Trophoblast cell (in vitro differentiated cells and primary cell): Measurements from ENCODE around the gene FREM3.

Source experiments
- DNase-seq, 2 donors: peaks; one replicate each; pipeline ENCODE4 v3.0.0-alpha.2; 2016
- H2AFZ ChIP-seq: 2 replicates; pipeline ENCODE4 v1.6.1; 2013; ENCODE audit warnings: low read length, moderate library complexity, mild to moderate bottlenecking; ENCODE audit not compliant: insufficient read depth, poor library complexity
- H2AK5ac ChIP-seq: 2 replicates; pipeline ENCODE4 v1.6.1; 2013; ENCODE audit warnings: mild to moderate bottlenecking, low read length
- H2BK120ac ChIP-seq: 2 replicates; pipeline ENCODE4 v1.6.1; 2013; ENCODE audit warnings: low read length, mild to moderate bottlenecking, moderate library complexity; ENCODE audit not compliant: insufficient read depth, poor library complexity
- H2BK12ac ChIP-seq: 2 replicates; pipeline ENCODE4 v1.6.1; 2013; ENCODE audit warnings: mild to moderate bottlenecking, low read length, moderate library complexity
- H2BK5ac ChIP-seq: 2 replicates; pipeline ENCODE4 v1.6.1; 2013; ENCODE audit warnings: low read length, low read depth, moderate library complexity, mild to moderate bottlenecking; ENCODE audit not compliant: poor library complexity
- H3K14ac ChIP-seq: 2 replicates; pipeline ENCODE4 v1.6.1; 2013; ENCODE audit warnings: mild to moderate bottlenecking, low read length
- H3K18ac ChIP-seq: 2 replicates; pipeline ENCODE4 v1.6.1; 2013; ENCODE audit warnings: mild to moderate bottlenecking, low read length
- H3K23ac ChIP-seq: 2 replicates; pipeline ENCODE4 v1.6.1; 2013; ENCODE audit warnings: low read length
- H3K27ac ChIP-seq: 2 replicates; pipeline ENCODE4 v1.5.1; 2013; ENCODE audit warnings: low read depth, mild to moderate bottlenecking, inconsistent platforms, low read length, moderate library complexity
- H3K27me3 ChIP-seq: 2 replicates; pipeline ENCODE4 v1.6.1; 2013; ENCODE audit warnings: inconsistent platforms, mild to moderate bottlenecking, low read length, moderate library complexity; ENCODE audit not compliant: insufficient read depth
- H3K36me3 ChIP-seq, 2 experiments: 1 replicate in 1 of 2; 2 replicates in 1 of 2; pipeline ENCODE4 v1.6.1; 2013; ENCODE audit warnings: low read length in 2 of 2, mild to moderate bottlenecking in 2 of 2, moderate library complexity in 1 of 2; ENCODE audit not compliant: insufficient read depth in 2 of 2, control insufficient read depth in 1 of 2
- H3K4ac ChIP-seq: 2 replicates; pipeline ENCODE4 v1.6.1; 2013; ENCODE audit warnings: low read depth, mild to moderate bottlenecking, low read length, moderate library complexity
- H3K4me1 ChIP-seq, 2 experiments: 1 replicate in 1 of 2; 2 replicates in 1 of 2; pipeline ENCODE4 v1.6.1; 2013; ENCODE audit warnings: low read length in 2 of 2, mild to moderate bottlenecking in 2 of 2, moderate library complexity in 1 of 2; ENCODE audit not compliant: insufficient read depth in 2 of 2, control insufficient read depth in 1 of 2
- H3K4me2 ChIP-seq: 2 replicates; pipeline ENCODE4 v1.6.1; 2013; ENCODE audit warnings: inconsistent platforms, mild to moderate bottlenecking, low read length, moderate library complexity
- H3K4me3 ChIP-seq: 2 replicates; pipeline ENCODE4 v1.5.1; 2013; ENCODE audit warnings: mild to moderate bottlenecking, low read depth, low read length, inconsistent platforms
- H3K79me1 ChIP-seq: one replicate; pipeline ENCODE4 v1.6.1; 2013; ENCODE audit warnings: low read length
- H3K79me2 ChIP-seq: 2 replicates; pipeline ENCODE4 v1.6.1; 2013; ENCODE audit warnings: low read length, mild to moderate bottlenecking; ENCODE audit not compliant: control insufficient read depth, insufficient read depth, poor library complexity
- H3K9ac ChIP-seq: 2 replicates; pipeline ENCODE4 v1.6.1; 2013; ENCODE audit warnings: mild to moderate bottlenecking, low read length
- H3K9me3 ChIP-seq: 2 replicates; pipeline ENCODE4 v1.6.1; 2013; ENCODE audit warnings: low read depth, mild to moderate bottlenecking, control low read depth, inconsistent platforms, low read length; ENCODE audit not compliant: insufficient read depth
- H4K12ac ChIP-seq: 2 replicates; pipeline ENCODE4 v1.6.1; 2013; ENCODE audit warnings: low read depth, mild to moderate bottlenecking, low read length, moderate library complexity
- H4K8ac ChIP-seq: 2 replicates; pipeline ENCODE4 v1.6.1; 2013; ENCODE audit warnings: low read depth, mild to moderate bottlenecking, low read length, moderate library complexity
- H4K91ac ChIP-seq: one replicate; pipeline ENCODE4 v1.6.1; 2013; ENCODE audit warnings: low read depth, mild to moderate bottlenecking, low read length, moderate library complexity
- WGBS: extraction: QIAGEN DNeasy Blood & Tissue Kit; methylation state at CpG from one replicate; pipeline ENCODE4 v1.1.7; 2013; ENCODE audit warnings: missing lambda C conversion rate; ENCODE audit not compliant: insufficient read length, insufficient coverage; ENCODE audit errors: extremely low coverage; 5-methylcytosine and 5-hydroxymethylcytosine counted together

The FREM3 gene

GRCh38 chr4:143558286-143558685 is 142.2 kb downstream of the FREM3 start:
- Histone ChIP-seq H3K9me3 (no peaks in the 10 kb centered on the region), H3K4me1 (no peaks in the 10 kb centered on the region), H2BK120ac (no peak overlapping the region), H3K27ac (no peak overlapping the region), H2AFZ (no peak overlapping the region), H3K14ac (no peak overlapping the region), H3K4me2 (no peak overlapping the region), H3K4me3 (no peak overlapping the region), H4K12ac (no peak overlapping the region), H3K4ac (no peak overlapping the region), H2BK12ac (no peak overlapping the region), H3K18ac (no peak overlapping the region), H4K91ac (no peak overlapping the region), H2AK5ac (no peak overlapping the region), H3K36me3 (no peaks in the 10 kb centered on the region), H2BK5ac (no peak overlapping the region), H4K8ac (no peak overlapping the region), H3K23ac (no peak overlapping the region), H3K9ac (no peak overlapping the region), H3K79me1 (no peaks in the 10 kb centered on the region), H3K79me2 (no peaks in the 10 kb centered on the region), H3K27me3 (no peaks in the 10 kb centered on the region)
- WGBS, result no CpG with 5 or more reads among the region's 2 CpGs
- no peak for DNase-seq

- Histone ChIP-seq H2BK120ac (no peak overlapping the region), H3K9me3 (no peaks in the 10 kb centered on the region), H3K4me1 (no peaks in the 10 kb centered on the region), H3K36me3 (no peaks in the 10 kb centered on the region), H3K14ac (no peak overlapping the region), H2AFZ (no peak overlapping the region), H3K9ac (no peak overlapping the region), H3K4me2 (no peak overlapping the region), H4K12ac (no peak overlapping the region), H3K27ac (no peak overlapping the region), H3K4me3 (no peak overlapping the region), H3K23ac (no peak overlapping the region), H3K4ac (no peak overlapping the region), H4K8ac (no peak overlapping the region), H3K79me2 (no peaks in the 10 kb centered on the region), H3K27me3 (no peaks in the 10 kb centered on the region), H2BK12ac (no peak overlapping the region), H2BK5ac (no peak overlapping the region), H2AK5ac (no peak overlapping the region), H4K91ac (no peak overlapping the region), H3K18ac (no peak overlapping the region), H3K79me1 (no peaks in the 10 kb centered on the region)
- peak; percentile 78 to 96 for DNase-seq
- WGBS, result no CpG with 5 or more reads among the region's 5 CpGs
Measured at GRCh38 chr4:143555676-143556075, 144.8 kb downstream of the FREM3 start.

DNA sequence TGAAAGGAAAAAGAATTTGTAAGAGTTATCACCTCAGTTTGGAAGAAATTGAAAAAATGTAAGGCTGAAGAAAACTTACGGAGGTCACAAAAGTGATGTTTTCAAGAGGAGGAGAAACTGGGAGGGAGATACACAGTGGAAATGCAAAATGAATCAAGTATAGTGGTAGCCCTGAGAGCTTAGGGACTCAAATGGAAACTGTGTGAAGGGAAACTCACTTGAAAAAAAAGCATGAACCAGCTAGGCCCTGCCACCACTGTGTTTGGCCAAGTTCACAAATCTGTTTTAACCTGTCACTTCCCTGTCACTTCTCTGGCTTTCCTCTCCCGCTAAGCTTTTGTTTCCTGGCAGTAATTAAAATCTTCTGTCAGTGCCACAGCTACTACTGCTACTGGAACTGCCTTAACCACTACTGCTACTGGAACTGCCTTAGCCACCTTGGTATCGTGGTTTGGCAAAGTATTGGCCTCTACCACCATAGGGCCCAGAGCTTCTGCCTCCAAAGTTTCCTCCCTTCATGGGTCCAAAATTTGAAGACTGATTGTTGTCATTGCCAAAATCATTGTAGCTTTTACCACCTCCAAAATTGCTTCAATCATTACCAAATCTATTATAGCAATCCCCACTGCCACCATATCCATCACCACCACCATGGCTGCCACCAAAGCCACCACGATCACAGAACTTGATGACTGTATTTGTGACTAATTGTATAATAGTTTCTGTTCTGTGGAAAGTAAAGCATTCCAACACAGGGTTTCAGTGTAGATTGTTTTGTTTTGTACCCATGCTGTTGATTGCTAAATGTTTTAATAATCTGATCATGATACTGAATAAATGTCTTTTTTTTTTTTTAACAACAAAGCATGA is 145.5 kb downstream of the FREM3 start:
- Histone ChIP-seq H3K4me1 (no peaks in the 10 kb centered on the region), H3K23ac (no peak overlapping the region), H4K8ac (no peak overlapping the region), H3K79me1 (no peaks in the 10 kb centered on the region), H3K27me3 (no peaks in the 10 kb centered on the region), H3K9ac (no peak overlapping the region), H3K14ac (no peak overlapping the region), H2BK120ac (no peak overlapping the region), H2BK12ac (no peak overlapping the region), H3K36me3 (no peaks in the 10 kb centered on the region), H4K91ac (no peak overlapping the region), H3K18ac (no peak overlapping the region), H3K27ac (no peak overlapping the region), H3K4ac (no peak overlapping the region), H2AK5ac (no peak overlapping the region), H2BK5ac (no peak overlapping the region), H3K9me3 (no peaks in the 10 kb centered on the region), H3K4me3 (no peak overlapping the region), H4K12ac (no peak overlapping the region), H3K79me2 (no peaks in the 10 kb centered on the region), H3K4me2 (no peak overlapping the region), H2AFZ (no peak overlapping the region)
- WGBS, result no CpG with 5 or more reads among the region's 4 CpGs
- DNase-seq, result peak in 1 of 2 donors; percentile 9

- no peak overlapping the region for H2BK5ac ChIP-seq
- no peak overlapping the region for H2BK120ac ChIP-seq
- no peak for DNase-seq
- no peaks in the 10 kb centered on the region for H3K9me3 ChIP-seq
- no peak overlapping the region for H3K23ac ChIP-seq
- no CpG with 5 or more reads among the region's 2 CpGs for WGBS
- H3K4me3 ChIP-seq, result no peak overlapping the region
- H3K14ac ChIP-seq, result no peak overlapping the region
- no peak overlapping the region for H3K4ac ChIP-seq
- no peak overlapping the region for H4K91ac ChIP-seq
- H3K79me1 ChIP-seq, result no peaks in the 10 kb centered on the region
- H3K4me2 ChIP-seq, result no peak overlapping the region
- no peak overlapping the region for H3K27ac ChIP-seq
- H3K27me3 ChIP-seq, result no peaks in the 10 kb centered on the region
- H4K8ac ChIP-seq, result no peak overlapping the region
- no peak overlapping the region for H4K12ac ChIP-seq
- peaks cover 1 to 5% of the 10 kb centered on the region in 2 experiments for H3K36me3 ChIP-seq
- H2AK5ac ChIP-seq, result no peak overlapping the region
- H2BK12ac ChIP-seq, result no peak overlapping the region
- H2AFZ ChIP-seq, result no peak overlapping the region
- H3K9ac ChIP-seq, result no peak overlapping the region
- H3K18ac ChIP-seq, result no peak overlapping the region
- H3K79me2 ChIP-seq, result no peaks in the 10 kb centered on the region
- no peaks in the 10 kb centered on the region for H3K4me1 ChIP-seq
Measured at GRCh38 chr4:143549928-143550327, 150.5 kb downstream of the FREM3 start.
